HepG2 (cell line): ENCODE measurements around the gene KISS1. TPM values are rescaled to one million over a fixed set of nuclear protein-coding genes. Genes with fewer than 3 reads are reported as not detected.

Experiments used
- EEA1 ChIP-seq: sonication (generic); formaldehyde crosslinking; IDR thresholded peaks from 2 replicates; pipeline ENCODE4 v1.5.1; 2020; ENCODE audit warnings: mild to moderate bottlenecking, missing genetic modification reagents, borderline replicate concordance
- GLI4 ChIP-seq: sonication (generic); formaldehyde crosslinking; IDR thresholded peaks from 2 replicates; pipeline ENCODE4 v1.5.1; 2020; ENCODE audit warnings: missing genetic modification reagents, mild to moderate bottlenecking, moderate library complexity, borderline replicate concordance
- IKZF4 ChIP-seq: sonication (generic); formaldehyde crosslinking; IDR thresholded peaks from 2 replicates; pipeline ENCODE4 v1.5.1; 2020; ENCODE audit warnings: borderline replicate concordance, mild to moderate bottlenecking, low read depth, missing genetic modification reagents; ENCODE audit errors: not compliant biosample characterization
- IRX3 ChIP-seq: sonication (generic); formaldehyde crosslinking; IDR thresholded peaks from 2 replicates; pipeline ENCODE4 v1.8.1; 2023; ENCODE audit warnings: mild to moderate bottlenecking, low read depth, missing genetic modification reagents, borderline replicate concordance
- KDM6A ChIP-seq: IDR thresholded peaks from 2 replicates; pipeline ENCODE4 v1.6.1; 2016; ENCODE audit warnings: low read depth
- PITX1 ChIP-seq: sonication (generic); formaldehyde crosslinking; IDR thresholded peaks from 2 replicates; pipeline ENCODE4 v1.5.1; 2020; ENCODE audit warnings: mild to moderate bottlenecking, missing genetic modification reagents
- SRSF4 ChIP-seq: fragments of 200-400 bp; formaldehyde crosslinking; IDR thresholded peaks from one replicate; pipeline ENCODE4 v1.6.1; 2018; ENCODE audit warnings: mild to moderate bottlenecking, low read depth, low read length, moderate library complexity; ENCODE audit not compliant: poor library complexity, severe bottlenecking
- SUZ12 ChIP-seq: fragments of 150-350 bp; IDR thresholded peaks from 2 replicates; pipeline ENCODE4 v1.6.1; 2014; ENCODE audit warnings: low read depth, low read length
- ZNF136 ChIP-seq: sonication (generic); formaldehyde crosslinking; IDR thresholded peaks from 2 replicates; pipeline ENCODE4 v1.8.1; 2022; ENCODE audit warnings: low read depth, mild to moderate bottlenecking, moderate library complexity, missing genetic modification reagents
- ZNF256 ChIP-seq: sonication (generic); formaldehyde crosslinking; conservative IDR thresholded peaks from 2 replicates; pipeline ENCODE4 v1.4.0; 2020; ENCODE audit warnings: missing genetic modification reagents
- ZNF292 ChIP-seq: sonication (generic); formaldehyde crosslinking; IDR thresholded peaks from 2 replicates; pipeline ENCODE4 v1.8.1; 2022; ENCODE audit warnings: mild to moderate bottlenecking, low read depth, missing genetic modification reagents, borderline replicate concordance
- ZNF30 ChIP-seq: sonication (generic); formaldehyde crosslinking; IDR thresholded peaks from 2 replicates; pipeline ENCODE4 v1.5.0; 2020; ENCODE audit warnings: mild to moderate bottlenecking, missing genetic modification reagents
- ZNF704 ChIP-seq: sonication (generic); formaldehyde crosslinking; IDR thresholded peaks from 2 replicates; pipeline ENCODE4 v1.8.1; 2023; ENCODE audit warnings: mild to moderate bottlenecking, inconsistent platforms, moderate library complexity, missing genetic modification reagents, borderline replicate concordance
- ZNF747 ChIP-seq: sonication (generic); formaldehyde crosslinking; IDR thresholded peaks from 2 replicates; pipeline ENCODE4 v1.8.1; 2023; ENCODE audit warnings: missing genetic modification reagents, mild to moderate bottlenecking, borderline replicate concordance
- polyA plus RNA-seq, 8 experiments: library from polyadenylated mRNA; depleted of rRNA in 3 of 8; stranded (reverse) in 7 of 8; unstranded in 1 of 8; fragments of >200 nt; fragmentation: Illumina TruSeq in 4 of 8; extraction: Trizol in 4 of 8; gene quantifications; 2 replicates each; pipeline versions ENCODE4 v1.2.1 to v1.2.3, GENCODE V29; 2011 to 2016; ENCODE audit warnings: low read depth in 4 of 8, missing spikeins in 1 of 8, mixed read lengths in 1 of 8; ENCODE audit not compliant: insufficient read depth in 1 of 8
- total RNA-seq, 5 experiments: library from RNA; depleted of rRNA; stranded (reverse); fragments of >200 nt; fragmentation: Illumina TruSeq; extraction: Trizol; gene quantifications; 2 replicates each; pipeline ENCODE4 v1.2.3, GENCODE V29; 2016; ENCODE audit warnings: low read depth in 1 of 5
- TF ChIP-seq, protein P1 (sequence below): sonication (generic); formaldehyde crosslinking; conservative IDR thresholded peaks from 2 replicates; pipeline ENCODE4 v1.4.0; 2020; ENCODE audit warnings: missing genetic modification reagents
- TF ChIP-seq, protein P2 (sequence below): sonication (generic); formaldehyde crosslinking; IDR thresholded peaks from 2 replicates; pipeline ENCODE4 v1.5.0; 2020; ENCODE audit warnings: mild to moderate bottlenecking, missing genetic modification reagents, moderate library complexity
- TF ChIP-seq, protein P3 (sequence below): IDR thresholded peaks from 2 replicates; pipeline ENCODE4 v1.6.1; 2016; ENCODE audit warnings: low read depth, borderline replicate concordance
- TF ChIP-seq, protein P4 (sequence below): sonication (generic); formaldehyde crosslinking; IDR thresholded peaks from 2 replicates; pipeline ENCODE4 v1.9.0; 2021; ENCODE audit warnings: missing genetic modification reagents, borderline replicate concordance

KISS1 gene
- total and polyA plus RNA-seq, 2 of the 13 experiments (the other 11 are each of a cell fraction or from before 2014, with no cell fraction given) = 0.24 to 0.80 TPM

- TF ChIP-seq, protein P1, sequence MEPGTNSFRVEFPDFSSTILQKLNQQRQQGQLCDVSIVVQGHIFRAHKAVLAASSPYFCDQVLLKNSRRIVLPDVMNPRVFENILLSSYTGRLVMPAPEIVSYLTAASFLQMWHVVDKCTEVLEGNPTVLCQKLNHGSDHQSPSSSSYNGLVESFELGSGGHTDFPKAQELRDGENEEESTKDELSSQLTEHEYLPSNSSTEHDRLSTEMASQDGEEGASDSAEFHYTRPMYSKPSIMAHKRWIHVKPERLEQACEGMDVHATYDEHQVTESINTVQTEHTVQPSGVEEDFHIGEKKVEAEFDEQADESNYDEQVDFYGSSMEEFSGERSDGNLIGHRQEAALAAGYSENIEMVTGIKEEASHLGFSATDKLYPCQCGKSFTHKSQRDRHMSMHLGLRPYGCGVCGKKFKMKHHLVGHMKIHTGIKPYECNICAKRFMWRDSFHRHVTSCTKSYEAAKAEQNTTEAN (CRISPR knock-in tag) = peak; percentile 60
- TF ChIP-seq IKZF4 (CRISPR knock-in tag) (peak; percentile 66), ZNF30 (CRISPR knock-in tag) (no peak), SUZ12 (no peak), ZNF292 (CRISPR knock-in tag) (peak; percentile 84), GLI4 (CRISPR knock-in tag) (peak; percentile 63; the same call in 1 of the 2 replicates), ZNF256 (CRISPR knock-in tag) (0 out of 2 replicates have a peak, but pooled peaks have one; percentile 54), PITX1 (CRISPR knock-in tag) (no peak; the same call in 1 of the 2 replicates), EEA1 (no peak), ZNF704 (CRISPR knock-in tag) (peak; percentile 86; the same call in 1 of the 2 replicates), ZNF136 (CRISPR knock-in tag) (no peak; the same call in none of the 2 replicates), ZNF747 (CRISPR knock-in tag) (peak; percentile 96), IRX3 (no peak), KDM6A (CRISPR knock-in tag) (peak; percentile 20; the same call in 1 of the 2 replicates), SRSF4 (no peak)
- TF ChIP-seq, protein P2, sequence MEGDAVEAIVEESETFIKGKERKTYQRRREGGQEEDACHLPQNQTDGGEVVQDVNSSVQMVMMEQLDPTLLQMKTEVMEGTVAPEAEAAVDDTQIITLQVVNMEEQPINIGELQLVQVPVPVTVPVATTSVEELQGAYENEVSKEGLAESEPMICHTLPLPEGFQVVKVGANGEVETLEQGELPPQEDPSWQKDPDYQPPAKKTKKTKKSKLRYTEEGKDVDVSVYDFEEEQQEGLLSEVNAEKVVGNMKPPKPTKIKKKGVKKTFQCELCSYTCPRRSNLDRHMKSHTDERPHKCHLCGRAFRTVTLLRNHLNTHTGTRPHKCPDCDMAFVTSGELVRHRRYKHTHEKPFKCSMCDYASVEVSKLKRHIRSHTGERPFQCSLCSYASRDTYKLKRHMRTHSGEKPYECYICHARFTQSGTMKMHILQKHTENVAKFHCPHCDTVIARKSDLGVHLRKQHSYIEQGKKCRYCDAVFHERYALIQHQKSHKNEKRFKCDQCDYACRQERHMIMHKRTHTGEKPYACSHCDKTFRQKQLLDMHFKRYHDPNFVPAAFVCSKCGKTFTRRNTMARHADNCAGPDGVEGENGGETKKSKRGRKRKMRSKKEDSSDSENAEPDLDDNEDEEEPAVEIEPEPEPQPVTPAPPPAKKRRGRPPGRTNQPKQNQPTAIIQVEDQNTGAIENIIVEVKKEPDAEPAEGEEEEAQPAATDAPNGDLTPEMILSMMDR = peak; percentile 93
- TF ChIP-seq, protein P3, sequence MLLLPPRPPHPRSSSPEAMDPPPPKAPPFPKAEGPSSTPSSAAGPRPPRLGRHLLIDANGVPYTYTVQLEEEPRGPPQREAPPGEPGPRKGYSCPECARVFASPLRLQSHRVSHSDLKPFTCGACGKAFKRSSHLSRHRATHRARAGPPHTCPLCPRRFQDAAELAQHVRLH (CRISPR knock-in tag) = peak; percentile 49; the same call in 1 of the 2 replicates
- TF ChIP-seq, protein P4, sequence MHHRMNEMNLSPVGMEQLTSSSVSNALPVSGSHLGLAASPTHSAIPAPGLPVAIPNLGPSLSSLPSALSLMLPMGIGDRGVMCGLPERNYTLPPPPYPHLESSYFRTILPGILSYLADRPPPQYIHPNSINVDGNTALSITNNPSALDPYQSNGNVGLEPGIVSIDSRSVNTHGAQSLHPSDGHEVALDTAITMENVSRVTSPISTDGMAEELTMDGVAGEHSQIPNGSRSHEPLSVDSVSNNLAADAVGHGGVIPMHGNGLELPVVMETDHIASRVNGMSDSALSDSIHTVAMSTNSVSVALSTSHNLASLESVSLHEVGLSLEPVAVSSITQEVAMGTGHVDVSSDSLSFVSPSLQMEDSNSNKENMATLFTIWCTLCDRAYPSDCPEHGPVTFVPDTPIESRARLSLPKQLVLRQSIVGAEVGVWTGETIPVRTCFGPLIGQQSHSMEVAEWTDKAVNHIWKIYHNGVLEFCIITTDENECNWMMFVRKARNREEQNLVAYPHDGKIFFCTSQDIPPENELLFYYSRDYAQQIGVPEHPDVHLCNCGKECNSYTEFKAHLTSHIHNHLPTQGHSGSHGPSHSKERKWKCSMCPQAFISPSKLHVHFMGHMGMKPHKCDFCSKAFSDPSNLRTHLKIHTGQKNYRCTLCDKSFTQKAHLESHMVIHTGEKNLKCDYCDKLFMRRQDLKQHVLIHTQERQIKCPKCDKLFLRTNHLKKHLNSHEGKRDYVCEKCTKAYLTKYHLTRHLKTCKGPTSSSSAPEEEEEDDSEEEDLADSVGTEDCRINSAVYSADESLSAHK (CRISPR knock-in tag) = no peak
Observed at GRCh38 chr1:204213668-204214662, 17.7 kb upstream of the KISS1 start, which contains the start of gene GOLT1A (continued).
